ENCODE data around the gene NEIL1.

GRCh38 chr15:75328493-75329314, 18.1 kb upstream of the NEIL1 start:
- TF ChIP-seq, protein P1, sequence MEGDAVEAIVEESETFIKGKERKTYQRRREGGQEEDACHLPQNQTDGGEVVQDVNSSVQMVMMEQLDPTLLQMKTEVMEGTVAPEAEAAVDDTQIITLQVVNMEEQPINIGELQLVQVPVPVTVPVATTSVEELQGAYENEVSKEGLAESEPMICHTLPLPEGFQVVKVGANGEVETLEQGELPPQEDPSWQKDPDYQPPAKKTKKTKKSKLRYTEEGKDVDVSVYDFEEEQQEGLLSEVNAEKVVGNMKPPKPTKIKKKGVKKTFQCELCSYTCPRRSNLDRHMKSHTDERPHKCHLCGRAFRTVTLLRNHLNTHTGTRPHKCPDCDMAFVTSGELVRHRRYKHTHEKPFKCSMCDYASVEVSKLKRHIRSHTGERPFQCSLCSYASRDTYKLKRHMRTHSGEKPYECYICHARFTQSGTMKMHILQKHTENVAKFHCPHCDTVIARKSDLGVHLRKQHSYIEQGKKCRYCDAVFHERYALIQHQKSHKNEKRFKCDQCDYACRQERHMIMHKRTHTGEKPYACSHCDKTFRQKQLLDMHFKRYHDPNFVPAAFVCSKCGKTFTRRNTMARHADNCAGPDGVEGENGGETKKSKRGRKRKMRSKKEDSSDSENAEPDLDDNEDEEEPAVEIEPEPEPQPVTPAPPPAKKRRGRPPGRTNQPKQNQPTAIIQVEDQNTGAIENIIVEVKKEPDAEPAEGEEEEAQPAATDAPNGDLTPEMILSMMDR (IDR thresholded peaks at IDR 0.05): no peak
- TF ChIP-seq POLR2A (IDR thresholded peaks at IDR 0.05; ENCODE audit: low read depth): no peak
